ENCODE data around the gene AK3. TPM values are rescaled to one million over a fixed set of nuclear protein-coding genes. Genes with fewer than 3 reads are reported as not detected.
A peak's percentile ranks its signal among the peaks of the same experiment; 100 is the strongest.

The AK3 gene
- total RNA-seq, 1 experiment from 2014 or later: 41.5 TPM

DNA sequence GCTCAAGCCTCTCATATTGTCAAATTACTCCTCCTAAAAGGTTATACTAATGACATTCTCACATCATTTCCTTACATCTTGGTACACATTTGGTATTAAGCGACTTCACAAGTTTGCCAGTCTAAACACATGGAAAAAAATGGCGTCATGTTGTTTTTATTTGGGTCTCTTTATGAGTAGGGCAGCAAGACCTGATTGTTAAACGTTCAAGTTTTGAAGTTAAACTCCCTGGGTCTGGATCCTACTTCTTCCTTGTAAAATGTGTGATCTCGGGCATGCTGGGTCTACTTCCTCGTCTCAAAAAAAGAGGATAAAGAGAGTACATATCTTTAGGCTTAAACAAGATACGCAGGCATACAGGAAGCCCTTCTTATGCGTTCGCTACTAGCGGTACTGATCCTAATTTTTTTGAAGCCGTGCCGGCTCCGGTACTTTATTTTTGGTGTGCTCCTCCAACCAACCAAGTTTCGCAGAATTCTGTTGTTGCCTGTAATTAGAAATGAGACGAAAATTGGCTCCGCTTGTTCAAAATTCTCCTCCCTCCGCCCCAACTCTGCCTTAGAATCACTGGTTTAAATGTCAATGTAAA is 62.2 kb downstream of the AK3 start:
- Histone ChIP-seq H3K27ac (ENCODE audit: insufficient read length, low read depth, low read length) (peak overlapping the region; percentile 96), H2AK5ac (ENCODE audit: insufficient read length, low read length) (no peak overlapping the region), H3K9ac (ENCODE audit: extremely low read depth, insufficient read length, low read length) (peak overlapping the region; percentile 89), H3K79me1 (ENCODE audit: insufficient read depth, low read depth, low read length, poor library complexity, severe bottlenecking) (no peaks in the 10 kb centered on the region), H4K5ac (ENCODE audit: insufficient read length, low read depth, low read length) (peak overlapping the region; percentile 4), H2BK15ac (ENCODE audit: low read depth, low read length) (no peak overlapping the region), H3K23ac (ENCODE audit: insufficient read length, low read depth, low read length) (no peak overlapping the region), H2AFZ (ENCODE audit: low read length) (peak overlapping the region; percentile 49), H3K4me2 (ENCODE audit: insufficient read depth, insufficient read length, low read length) (peak overlapping the region; percentile 93), H2BK5ac (ENCODE audit: insufficient read length, low read length) (peak overlapping the region; percentile 78), H3K4me1 (ENCODE audit: insufficient read depth, low read length) (no peaks in the 10 kb centered on the region; the same call in 1 of the 2 replicates), H3K27me3 (ENCODE audit: insufficient read depth, low read length) (no peaks in the 10 kb centered on the region), H4K20me1 (ENCODE audit: control insufficient read depth, insufficient read depth, insufficient read length) (no peaks in the 10 kb centered on the region), H2BK120ac (ENCODE audit: low read depth, low read length, poor library complexity, severe bottlenecking) (peak overlapping the region; percentile 54), H4K8ac (replicated peaks; ENCODE audit: insufficient read length, low read depth, low read length) (no peak overlapping the region), H3K56ac (ENCODE audit: insufficient read length, low read depth, low read length) (peak overlapping the region; percentile 82), H2BK20ac (ENCODE audit: low read depth, low read length, poor library complexity, severe bottlenecking) (no peak overlapping the region), H4K91ac (ENCODE audit: insufficient read length, low read depth, low read length) (no peak overlapping the region), H3K18ac (ENCODE audit: insufficient read length, low read depth, low read length) (peak overlapping the region; percentile 87), H3K9me3 (ENCODE audit: control insufficient read depth, low read depth, low read length) (no peaks in the 10 kb centered on the region), H3K14ac (ENCODE audit: insufficient read depth, low read length) (peak overlapping the region; percentile 51; the same call in 1 of the 2 replicates), H3K79me2 (ENCODE audit: insufficient read depth, low read length) (peaks cover 8% of the 10 kb centered on the region; the same call in 1 of the 2 replicates), H2BK12ac (ENCODE audit: insufficient read length, low read depth, low read length) (no peak overlapping the region), H3K4ac (ENCODE audit: low read depth, low read length) (no peak overlapping the region; the same call in 1 of the 2 replicates), H3T11ph (ENCODE audit: low read length) (no peak overlapping the region), H3K23me2 (ENCODE audit: insufficient read length, low read depth, low read length, poor library complexity, severe bottlenecking) (peaks cover 9% of the 10 kb centered on the region)
- 0 out of 4 replicates have a peak, but pooled peaks cover 0 to 2% of the 10 kb centered on the region in 2 experiments for H3K4me1 Mint-ChIP-seq
- no peak overlapping the region for H3K4me3 Mint-ChIP-seq
- no peak for DNase-seq
- no peaks in the 10 kb centered on the region; the same call in 1 of the 2 replicates for H3K27me3 Mint-ChIP-seq (ENCODE audit: low read depth)
- no peaks in the 10 kb centered on the region for H3K9me3 Mint-ChIP-seq
- no peaks in the 10 kb centered on the region for H3K36me3 Mint-ChIP-seq (ENCODE audit: insufficient read depth in 1 of 3, low read depth in 3 of 3)
- no peak overlapping the region for H3K27ac Mint-ChIP-seq
- TF ChIP-seq, protein P1, sequence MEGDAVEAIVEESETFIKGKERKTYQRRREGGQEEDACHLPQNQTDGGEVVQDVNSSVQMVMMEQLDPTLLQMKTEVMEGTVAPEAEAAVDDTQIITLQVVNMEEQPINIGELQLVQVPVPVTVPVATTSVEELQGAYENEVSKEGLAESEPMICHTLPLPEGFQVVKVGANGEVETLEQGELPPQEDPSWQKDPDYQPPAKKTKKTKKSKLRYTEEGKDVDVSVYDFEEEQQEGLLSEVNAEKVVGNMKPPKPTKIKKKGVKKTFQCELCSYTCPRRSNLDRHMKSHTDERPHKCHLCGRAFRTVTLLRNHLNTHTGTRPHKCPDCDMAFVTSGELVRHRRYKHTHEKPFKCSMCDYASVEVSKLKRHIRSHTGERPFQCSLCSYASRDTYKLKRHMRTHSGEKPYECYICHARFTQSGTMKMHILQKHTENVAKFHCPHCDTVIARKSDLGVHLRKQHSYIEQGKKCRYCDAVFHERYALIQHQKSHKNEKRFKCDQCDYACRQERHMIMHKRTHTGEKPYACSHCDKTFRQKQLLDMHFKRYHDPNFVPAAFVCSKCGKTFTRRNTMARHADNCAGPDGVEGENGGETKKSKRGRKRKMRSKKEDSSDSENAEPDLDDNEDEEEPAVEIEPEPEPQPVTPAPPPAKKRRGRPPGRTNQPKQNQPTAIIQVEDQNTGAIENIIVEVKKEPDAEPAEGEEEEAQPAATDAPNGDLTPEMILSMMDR (conservative IDR thresholded peaks at IDR 0.05): no peak
- WGBS (ENCODE audit: extremely low coverage, insufficient read length, low lambda C conversion rate): no CpG with 5 or more reads among the region's 16 CpGs
